Activated gamma-delta T cell treated with Interleukin-2 at 50 U/mL for 16 hours (primary cell): ENCODE results near the gene DOCK1.
A peak's percentile ranks its signal among the peaks of the same experiment; 100 is the strongest.

Source experiments
- DNase-seq: peaks from one replicate; pipeline ENCODE4 v3.0.0-alpha.2; 2020

The DOCK1 gene

DNA sequence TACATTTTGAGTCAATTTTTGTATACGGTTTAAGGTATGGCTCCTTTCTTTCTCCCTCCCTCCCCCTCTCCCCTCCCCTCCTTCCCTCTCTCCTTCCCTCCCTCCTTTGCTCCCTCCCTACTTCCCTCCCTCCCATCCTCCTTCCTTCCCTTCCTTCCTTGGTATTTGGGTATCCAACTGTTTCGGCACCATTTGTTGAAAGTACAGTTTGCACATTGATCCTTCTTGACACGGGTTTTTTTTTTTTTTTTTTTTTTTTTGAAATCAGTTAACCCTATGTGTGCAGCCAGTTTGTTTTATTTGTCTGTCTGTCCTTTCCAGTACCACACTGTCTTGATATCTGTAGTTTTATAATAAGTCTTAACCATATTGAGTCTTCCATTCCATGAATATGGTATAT, 331.0 kb downstream of the DOCK1 start:
- no peak for DNase-seq

- DNase-seq: no peak
These were observed 337.7 kb downstream of the DOCK1 start for GRCh38 chr10:127242914-127243313.

DNA sequence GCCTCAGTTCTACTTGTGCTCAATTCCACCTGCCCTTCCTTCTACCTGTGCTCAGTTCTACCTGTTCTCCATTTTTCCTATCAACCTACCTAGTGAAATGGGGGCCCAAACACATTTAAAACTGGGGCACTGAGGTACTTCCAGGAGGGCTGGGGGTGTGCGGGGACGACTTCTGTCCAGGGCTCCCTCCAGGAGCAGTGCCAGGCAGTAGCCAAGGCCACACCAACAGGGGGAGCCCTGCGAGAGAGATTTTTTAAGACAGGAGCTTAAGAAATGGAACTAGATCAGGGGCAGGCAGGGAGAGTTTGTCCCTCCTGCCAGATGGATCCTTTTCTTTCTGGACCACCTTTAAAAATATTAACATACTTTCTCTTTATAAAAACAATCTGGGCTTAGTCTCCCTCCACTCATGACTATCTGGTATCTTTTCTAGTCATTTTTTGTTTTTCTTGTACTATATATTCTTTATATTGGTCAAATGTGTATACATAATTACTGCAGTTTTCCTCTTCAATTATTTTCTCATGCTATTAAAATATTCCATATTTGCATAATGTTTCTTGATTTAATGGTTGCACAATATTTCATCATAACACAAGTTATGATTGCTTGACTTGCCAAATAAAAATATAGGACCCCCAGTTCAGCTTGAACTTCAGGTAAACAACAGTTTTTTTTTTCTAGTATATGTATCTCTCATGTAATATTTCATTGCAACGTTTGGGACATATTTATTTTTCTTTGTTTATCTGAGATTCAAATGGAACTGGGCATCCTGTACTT, 338.5 kb downstream of the DOCK1 start:
- peak; percentile 22 for DNase-seq

GRCh38 chr10:127245456-127245855, 340.2 kb downstream of the DOCK1 start:
- DNase-seq: no peak

DNA sequence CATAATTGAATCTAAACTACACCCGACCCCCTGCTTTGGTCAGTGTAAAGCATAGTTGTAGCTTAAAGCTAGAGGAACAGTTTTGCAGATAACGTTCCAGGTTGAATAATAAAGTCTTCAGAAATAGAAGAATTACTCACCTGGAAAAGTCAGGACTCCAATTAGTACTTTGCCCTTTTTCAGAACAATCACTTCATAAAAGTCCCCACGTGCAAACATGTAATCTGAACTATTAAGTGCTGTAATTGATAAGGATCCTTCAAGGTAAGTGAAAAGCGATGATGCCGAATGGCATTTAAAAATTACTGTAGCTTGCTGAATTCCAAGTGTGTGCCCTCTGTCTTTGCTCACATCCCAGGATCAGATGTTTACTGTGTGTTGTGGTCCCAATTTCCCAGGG, 344.8 kb downstream of the DOCK1 start:
- no peak for DNase-seq

GRCh38 chr10:127252818-127253217, 347.6 kb downstream of the DOCK1 start:
- DNase-seq: no peak

DNA sequence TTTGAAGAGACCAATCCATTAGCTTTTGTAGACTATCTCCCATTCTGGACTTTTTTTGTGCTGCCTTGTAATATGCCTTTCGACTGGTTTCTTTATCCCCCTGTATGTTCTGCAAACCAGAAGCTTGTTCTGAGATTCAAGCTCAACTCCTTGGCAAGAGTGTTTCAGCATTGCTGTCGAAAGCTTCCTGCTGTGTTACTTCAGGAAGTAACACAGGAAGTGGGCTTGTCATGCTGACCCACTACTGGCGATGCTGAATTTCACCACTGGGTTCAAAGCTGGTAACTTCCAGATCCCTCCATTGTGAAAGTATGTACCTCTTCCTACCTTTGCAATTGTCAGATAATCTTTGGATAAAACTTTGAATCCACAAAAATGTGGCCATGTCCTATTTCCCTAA, 349.0 kb downstream of the DOCK1 start:
- DNase-seq: no peak

DNA sequence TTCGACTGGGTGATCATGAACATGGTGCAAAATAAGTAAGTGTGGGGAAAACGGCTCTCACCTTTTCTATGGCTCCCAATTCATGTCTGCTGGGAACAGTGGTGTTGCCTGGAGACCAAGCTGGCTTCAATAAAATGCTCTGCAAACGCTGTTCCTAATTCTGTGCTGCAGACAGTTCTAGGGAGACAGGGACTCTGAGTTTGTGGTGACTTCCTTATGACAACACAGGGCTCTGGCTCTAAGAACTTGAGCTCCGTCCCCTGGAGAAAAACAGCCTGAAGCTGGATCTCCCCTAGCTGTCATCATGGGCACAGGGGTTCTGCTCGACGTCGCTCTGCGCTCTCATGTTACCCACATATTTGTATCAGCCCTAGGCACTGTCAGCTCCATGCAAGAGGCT, 352.2 kb downstream of the DOCK1 start:
- DNase-seq: no peak

GRCh38 chr10:127259347-127259746, 354.1 kb downstream of the DOCK1 start:
- no peak for DNase-seq

DNA sequence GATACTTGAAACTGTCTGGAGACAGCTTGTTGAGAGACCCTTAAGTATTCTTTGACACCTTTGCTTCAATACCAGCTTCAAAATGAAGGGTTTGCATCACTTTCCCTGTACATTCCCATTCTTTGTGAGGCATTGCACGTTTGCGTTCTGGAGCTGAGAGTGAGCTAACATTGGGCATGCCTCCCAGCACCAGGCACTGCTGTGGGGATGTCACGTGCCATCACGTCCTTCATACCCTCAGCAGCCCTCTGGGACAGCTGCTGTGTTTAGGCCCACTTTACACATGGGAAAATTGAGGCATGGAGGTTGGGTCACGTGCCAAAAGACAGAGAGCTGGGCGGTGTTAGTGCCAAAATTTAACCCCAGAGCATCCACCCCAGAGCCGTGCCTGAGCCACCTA, 357.4 kb downstream of the DOCK1 start:
- DNase-seq: no peak

DNA sequence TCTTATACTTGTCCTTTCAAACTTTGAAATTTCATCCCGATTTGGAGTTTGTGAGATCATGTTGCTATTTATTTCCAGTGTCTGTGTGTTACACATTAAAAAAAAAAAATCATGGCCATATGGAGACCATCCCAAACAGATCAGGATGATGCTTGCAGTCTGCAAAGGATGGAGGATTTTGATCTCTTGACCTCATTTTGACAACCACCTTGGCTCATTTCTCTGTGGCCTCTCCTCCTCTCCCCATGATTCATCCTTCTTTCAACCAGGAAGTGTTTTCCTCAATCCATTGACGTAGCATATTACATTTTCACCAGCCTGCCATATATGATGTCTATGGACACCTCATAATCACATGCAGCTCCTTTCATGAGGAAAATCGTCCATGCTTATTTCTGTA, 360.1 kb downstream of the DOCK1 start:
- DNase-seq: no peak

DNA sequence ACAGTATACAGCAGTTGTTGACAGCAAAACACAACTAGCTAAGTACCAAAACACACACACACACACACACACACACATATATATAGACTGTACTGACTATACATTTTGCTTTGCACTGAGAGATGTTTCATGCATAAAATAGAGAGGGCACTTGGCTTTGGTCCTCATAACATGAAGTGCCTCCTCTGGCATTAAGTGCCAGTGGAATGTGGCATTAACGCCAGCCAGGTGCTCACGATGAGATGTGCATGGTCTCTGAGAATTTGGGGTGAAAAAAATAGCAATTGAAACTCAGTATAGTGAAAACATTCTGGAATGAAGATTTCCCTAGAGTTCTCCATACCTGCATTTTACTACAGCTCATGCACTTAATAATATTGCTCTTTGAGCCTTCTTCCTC, 361.2 kb downstream of the DOCK1 start:
- no peak for DNase-seq

GRCh38 chr10:127267442-127267841, 362.2 kb downstream of the DOCK1 start:
- no peak for DNase-seq

DNA sequence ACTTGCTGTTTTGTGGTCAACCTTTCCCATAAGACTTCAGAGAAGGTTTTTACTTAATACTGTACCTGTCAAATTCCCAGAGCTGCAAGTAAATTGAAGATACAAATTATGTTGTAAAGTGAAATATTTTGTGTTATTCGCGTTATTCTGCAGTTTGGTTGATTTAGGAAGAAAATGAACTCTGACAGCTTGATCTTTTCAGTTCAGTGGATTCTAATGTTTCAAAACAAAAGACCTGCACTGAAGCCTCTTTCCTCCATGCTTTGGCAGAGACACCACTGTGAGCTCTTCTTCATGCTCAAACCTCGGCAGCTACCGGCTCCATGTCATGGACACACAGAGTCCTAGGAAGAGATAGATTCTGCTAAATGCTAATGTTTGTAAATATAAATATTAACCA, 366.8 kb downstream of the DOCK1 start:
- no peak for DNase-seq

DNA sequence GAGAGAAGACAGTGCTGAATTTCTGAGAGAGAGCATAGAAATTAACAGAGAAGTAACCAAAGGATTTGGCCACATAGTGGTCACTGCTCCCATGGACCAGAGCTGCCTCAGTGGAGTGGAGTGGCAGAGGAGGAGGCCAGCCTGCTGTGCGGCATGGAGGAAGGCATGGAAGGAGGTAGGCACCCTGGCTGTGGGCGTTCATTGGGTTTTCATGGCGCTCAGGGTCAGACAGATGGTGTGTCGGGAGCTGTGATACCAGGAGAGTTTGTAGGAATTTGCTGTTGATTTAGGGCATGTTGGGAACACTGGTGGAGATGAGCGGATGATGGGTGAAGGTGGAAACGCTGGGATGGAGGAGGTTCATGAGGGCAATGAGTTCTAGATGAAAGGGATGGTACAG, 370.0 kb downstream of the DOCK1 start:
- DNase-seq: no peak

- no peak for DNase-seq
These were observed 370.7 kb downstream of the DOCK1 start for GRCh38 chr10:127275793-127276450.

- no peak for DNase-seq
These were observed 371.7 kb downstream of the DOCK1 start for GRCh38 chr10:127276794-127277462.

DNA sequence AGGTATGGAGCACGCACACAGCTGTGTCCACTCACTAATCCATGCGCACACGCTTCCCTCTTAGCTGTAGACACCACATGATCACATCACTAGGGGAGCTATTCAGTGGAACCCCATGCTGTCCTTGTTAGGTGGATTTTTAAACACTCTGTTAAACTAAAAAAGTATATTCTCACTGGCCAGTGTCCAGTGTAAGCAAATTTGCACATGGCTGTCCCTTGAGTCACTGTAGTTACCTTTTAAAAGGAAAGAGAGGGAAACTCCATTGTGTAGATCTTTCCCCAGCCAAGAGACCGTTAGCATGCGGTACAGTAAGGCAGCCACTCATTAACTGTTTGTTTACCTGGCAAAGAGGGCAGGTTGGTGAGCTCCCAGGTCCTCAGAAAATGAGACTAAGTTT, 372.8 kb downstream of the DOCK1 start:
- DNase-seq: no peak

GRCh38 chr10:127279334-127279774, 374.1 kb downstream of the DOCK1 start:
- DNase-seq: no peak

GRCh38 chr10:127280446-127280845, 375.2 kb downstream of the DOCK1 start:
- no peak for DNase-seq

- no peak for DNase-seq
These were observed 377.8 kb downstream of the DOCK1 start for GRCh38 chr10:127283017-127283416.

- DNase-seq: no peak
These were observed 378.3 kb downstream of the DOCK1 start for GRCh38 chr10:127283576-127283975.

DNA sequence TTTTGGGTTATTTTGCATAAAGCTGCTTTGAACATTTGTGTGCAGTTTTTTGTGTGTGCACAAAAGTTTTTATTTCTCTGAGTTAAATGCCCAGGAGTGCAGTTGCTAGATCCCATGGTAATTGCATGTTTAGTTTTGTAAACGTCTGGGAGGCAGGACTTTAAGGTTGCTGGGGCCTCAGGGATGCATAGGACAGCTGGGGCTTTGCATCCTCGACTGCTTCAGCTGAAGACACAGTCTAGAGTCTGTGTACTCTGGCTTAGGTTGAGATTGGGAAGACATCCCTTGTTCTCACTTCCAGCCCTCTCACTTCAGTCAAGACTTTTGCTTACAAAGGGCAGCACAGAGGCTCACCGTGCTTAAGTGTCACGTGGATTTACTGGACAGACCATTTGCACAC, 385.6 kb downstream of the DOCK1 start:
- DNase-seq: no peak

DNA sequence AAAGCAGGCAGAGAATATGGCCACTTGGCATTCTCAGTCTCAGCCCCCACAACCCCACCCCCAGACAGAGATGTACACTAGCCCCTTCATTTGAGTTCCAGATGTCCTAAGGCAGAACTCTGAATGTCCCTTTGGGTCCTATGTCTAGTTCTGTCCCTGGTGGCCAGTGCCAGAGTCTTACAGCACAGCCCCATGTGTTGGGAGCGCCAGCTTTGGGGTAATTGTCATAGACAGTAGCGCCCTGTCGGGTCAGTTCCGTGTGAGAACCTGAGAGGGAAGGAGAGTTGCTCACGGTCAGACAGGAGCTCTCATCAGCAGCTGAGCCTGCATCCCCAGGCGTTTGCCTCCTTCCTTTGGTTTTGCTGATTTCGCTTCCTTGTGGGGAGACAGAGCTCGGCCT, 386.1 kb downstream of the DOCK1 start:
- DNase-seq: no peak
